K562 (cell line): Measurements from ENCODE around the gene YY1AP1. TPM values are rescaled to one million over a fixed set of nuclear protein-coding genes. Genes with fewer than 3 reads are reported as not detected.

Experiments used
- BRD9 ChIP-seq: fragments of 450-650 bp; IDR thresholded peaks from 2 replicates; pipeline ENCODE4 v1.6.1; 2018; ENCODE audit warnings: low read depth; ENCODE audit not compliant: partially characterized antibody
- HEY1 ChIP-seq: fragments of 250-450 bp; sonication (Bioruptor Pico); IDR thresholded peaks from 2 replicates; pipeline ENCODE4 v1.5.0; 2020; ENCODE audit warnings: mild to moderate bottlenecking, moderate library complexity, borderline replicate concordance
- IFI16 ChIP-seq: fragments of 250-450 bp; sonication (Bioruptor Pico); IDR thresholded peaks from 2 replicates; pipeline ENCODE4 v2.1.2; 2022; ENCODE audit warnings: mild to moderate bottlenecking, inconsistent platforms
- PML ChIP-seq: IDR thresholded peaks from 2 replicates; pipeline ENCODE4 v1.6.1; 2012; ENCODE audit warnings: low read length, inconsistent platforms
- POLR2AphosphoS5 ChIP-seq: IDR thresholded peaks from 2 replicates; pipeline ENCODE4 v1.6.1; 2011; ENCODE audit warnings: mild to moderate bottlenecking, low read depth, low read length, moderate library complexity; ENCODE audit not compliant: control insufficient read depth, insufficient read depth
- PPARD ChIP-seq: fragments of 250-450 bp; sonication (Bioruptor Pico); IDR thresholded peaks from 2 replicates; pipeline ENCODE4 v1.8.0; 2022; ENCODE audit warnings: inconsistent platforms, mild to moderate bottlenecking, moderate library complexity
- RBM25 ChIP-seq: fragments of 200-400 bp; formaldehyde crosslinking; IDR thresholded peaks from 2 replicates; pipeline ENCODE4 v1.6.1; 2018; ENCODE audit warnings: low read length, low read depth, moderate library complexity; ENCODE audit not compliant: severe bottlenecking
- RHOXF2B ChIP-seq: fragments of 250-450 bp; sonication (Bioruptor Pico); conservative IDR thresholded peaks from 2 replicates; pipeline ENCODE4 v1.5.1; 2021
- RUNX1 ChIP-seq: sonication (generic); IDR thresholded peaks from 2 replicates; pipeline ENCODE4 v1.6.1; 2016; ENCODE audit warnings: antibody characterized with exemption, low read depth
- TAF1 ChIP-seq: IDR thresholded peaks from 2 replicates; pipeline ENCODE4 v1.6.1; 2011; ENCODE audit warnings: mild to moderate bottlenecking, low read length, moderate library complexity; ENCODE audit not compliant: insufficient read depth, control insufficient read depth, severe bottlenecking; ENCODE audit errors: extremely low read depth
- ZNF197 ChIP-seq: fragments of 200-800 bp; sonication (Bioruptor generic); IDR thresholded peaks from 2 replicates; pipeline ENCODE4 v1.6.1; 2016; ENCODE audit warnings: low read depth, missing genetic modification characterization, missing compliant biosample characterization
- ZZZ3 ChIP-seq: fragments of 450-650 bp; IDR thresholded peaks from 2 replicates; pipeline ENCODE4 v1.6.1; 2016; ENCODE audit warnings: antibody characterized with exemption, mild to moderate bottlenecking, moderate library complexity
- polyA plus RNA-seq, 8 experiments: library from polyadenylated mRNA; depleted of rRNA in 4 of 8; stranded (reverse) in 5 of 8; unstranded in 3 of 8; fragments of >200 nt; fragmentation: Nextera tagmentation in 2 of 8; fragmentation: Illumina TruSeq in 1 of 8; extraction: Ambion mirVana in 2 of 8; extraction: Trizol in 1 of 8; gene quantifications; 2 replicates each; pipeline versions ENCODE4 v1.2.1 to v1.2.3, GENCODE V29; 2011 to 2014; ENCODE audit warnings: inconsistent platforms in 1 of 8, missing spikeins in 1 of 8
- total RNA-seq, 7 experiments: library from RNA; depleted of rRNA in 6 of 7; stranded (reverse); fragments of >200 nt in 6 of 7; fragmentation: Illumina TruSeq in 2 of 7; extraction: Trizol in 2 of 7; gene quantifications; 2 replicates each; pipeline versions ENCODE4 v1.2.1 to v1.2.3, GENCODE V29; 2011 to 2021; ENCODE audit warnings: low replicate concordance in 1 of 7
- TF ChIP-seq, protein P1 (sequence below), 2 experiments: fragments of 450-650 bp in 1 of 2; sonication (generic) in 1 of 2; formaldehyde crosslinking; conservative IDR thresholded peaks; 2 replicates each; pipeline versions ENCODE4 v1.4.0 to v1.8.1; 2020 to 2022; ENCODE audit warnings: mild to moderate bottlenecking in 1 of 2, missing genetic modification reagents in 1 of 2
- TF ChIP-seq, protein P2 (sequence below), 2 experiments: fragments of 450-650 bp; formaldehyde crosslinking in 1 of 2; IDR thresholded peaks; 2 replicates each; pipeline versions ENCODE4 v1.4.0 to v1.6.1; 2014 to 2020; ENCODE audit warnings: mild to moderate bottlenecking in 2 of 2, borderline replicate concordance in 1 of 2, low read depth in 1 of 2
- TF ChIP-seq, protein P3 (sequence below): sonication (generic); IDR thresholded peaks from 2 replicates; pipeline ENCODE4 v1.6.1; 2016

The YY1AP1 gene
- total and polyA plus RNA-seq, 9 of the 15 experiments (the other 6 are each of a cell fraction or from before 2014, with no cell fraction given) = 18.4 to 90.7 (median 42.9) TPM

DNA sequence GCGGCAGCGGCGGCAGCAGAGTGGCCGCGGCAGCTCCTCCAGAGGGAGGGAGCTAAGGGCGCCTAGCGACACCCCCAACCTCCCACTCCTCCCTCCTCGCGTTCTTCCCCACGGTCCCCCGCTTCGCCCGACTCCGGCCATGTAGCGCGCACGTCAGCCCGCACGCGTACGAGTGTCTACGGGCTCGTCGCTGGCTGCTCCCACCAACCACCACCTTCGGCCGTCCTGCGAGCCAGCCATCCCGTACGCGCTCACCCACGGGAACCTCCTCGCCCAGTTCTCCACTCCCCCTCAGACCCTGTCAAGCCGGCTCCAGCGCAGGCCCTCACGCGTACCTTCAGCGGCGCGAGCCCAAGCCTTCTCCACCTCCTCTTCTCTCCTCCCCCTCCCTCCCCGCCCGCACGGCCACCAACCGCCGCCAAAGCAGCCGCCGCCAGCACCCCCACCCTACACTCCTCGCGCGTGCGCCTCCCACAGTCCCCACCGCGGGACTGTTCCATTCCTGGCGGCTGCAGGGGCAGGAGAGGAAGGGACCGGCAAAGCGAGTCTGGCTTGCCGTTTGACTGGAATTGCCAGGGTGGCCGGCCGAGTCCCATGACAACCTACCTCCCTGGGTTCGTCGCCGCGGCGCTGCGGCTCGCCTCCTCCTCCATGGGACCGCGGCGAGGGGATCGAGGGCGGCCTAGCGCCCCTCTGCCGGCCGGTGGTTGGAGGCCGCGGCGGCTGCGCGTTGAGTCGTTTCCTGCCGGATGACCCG lies at the start of gene YY1AP1 (continued):
- TF ChIP-seq, protein P1, sequence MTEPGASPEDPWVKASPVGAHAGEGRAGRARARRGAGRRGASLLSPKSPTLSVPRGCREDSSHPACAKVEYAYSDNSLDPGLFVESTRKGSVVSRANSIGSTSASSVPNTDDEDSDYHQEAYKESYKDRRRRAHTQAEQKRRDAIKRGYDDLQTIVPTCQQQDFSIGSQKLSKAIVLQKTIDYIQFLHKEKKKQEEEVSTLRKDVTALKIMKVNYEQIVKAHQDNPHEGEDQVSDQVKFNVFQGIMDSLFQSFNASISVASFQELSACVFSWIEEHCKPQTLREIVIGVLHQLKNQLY (CRISPR knock-in tag; conservative IDR thresholded peaks at IDR 0.05) = peak in 1 of 2 experiments; percentile 66; a peak in 1 of 4 replicates
- TF ChIP-seq ZNF197 (CRISPR knock-in tag) = no peak
- TF ChIP-seq, protein P2, sequence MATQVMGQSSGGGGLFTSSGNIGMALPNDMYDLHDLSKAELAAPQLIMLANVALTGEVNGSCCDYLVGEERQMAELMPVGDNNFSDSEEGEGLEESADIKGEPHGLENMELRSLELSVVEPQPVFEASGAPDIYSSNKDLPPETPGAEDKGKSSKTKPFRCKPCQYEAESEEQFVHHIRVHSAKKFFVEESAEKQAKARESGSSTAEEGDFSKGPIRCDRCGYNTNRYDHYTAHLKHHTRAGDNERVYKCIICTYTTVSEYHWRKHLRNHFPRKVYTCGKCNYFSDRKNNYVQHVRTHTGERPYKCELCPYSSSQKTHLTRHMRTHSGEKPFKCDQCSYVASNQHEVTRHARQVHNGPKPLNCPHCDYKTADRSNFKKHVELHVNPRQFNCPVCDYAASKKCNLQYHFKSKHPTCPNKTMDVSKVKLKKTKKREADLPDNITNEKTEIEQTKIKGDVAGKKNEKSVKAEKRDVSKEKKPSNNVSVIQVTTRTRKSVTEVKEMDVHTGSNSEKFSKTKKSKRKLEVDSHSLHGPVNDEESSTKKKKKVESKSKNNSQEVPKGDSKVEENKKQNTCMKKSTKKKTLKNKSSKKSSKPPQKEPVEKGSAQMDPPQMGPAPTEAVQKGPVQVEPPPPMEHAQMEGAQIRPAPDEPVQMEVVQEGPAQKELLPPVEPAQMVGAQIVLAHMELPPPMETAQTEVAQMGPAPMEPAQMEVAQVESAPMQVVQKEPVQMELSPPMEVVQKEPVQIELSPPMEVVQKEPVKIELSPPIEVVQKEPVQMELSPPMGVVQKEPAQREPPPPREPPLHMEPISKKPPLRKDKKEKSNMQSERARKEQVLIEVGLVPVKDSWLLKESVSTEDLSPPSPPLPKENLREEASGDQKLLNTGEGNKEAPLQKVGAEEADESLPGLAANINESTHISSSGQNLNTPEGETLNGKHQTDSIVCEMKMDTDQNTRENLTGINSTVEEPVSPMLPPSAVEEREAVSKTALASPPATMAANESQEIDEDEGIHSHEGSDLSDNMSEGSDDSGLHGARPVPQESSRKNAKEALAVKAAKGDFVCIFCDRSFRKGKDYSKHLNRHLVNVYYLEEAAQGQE (IDR thresholded peaks at IDR 0.05; ENCODE audit: borderline replicate concordance) = no peak
- TF ChIP-seq, protein P2 (CRISPR knock-in tag; IDR thresholded peaks at IDR 0.05; ENCODE audit: low read depth) = 0 out of 2 replicates have a peak, but pooled peaks have one; percentile 13
- TF ChIP-seq RHOXF2B = no peak
- no peak for TF ChIP-seq HEY1
- TF ChIP-seq ZZZ3 = no peak
- TF ChIP-seq TAF1 = peak; percentile 44
- TF ChIP-seq, protein P3, sequence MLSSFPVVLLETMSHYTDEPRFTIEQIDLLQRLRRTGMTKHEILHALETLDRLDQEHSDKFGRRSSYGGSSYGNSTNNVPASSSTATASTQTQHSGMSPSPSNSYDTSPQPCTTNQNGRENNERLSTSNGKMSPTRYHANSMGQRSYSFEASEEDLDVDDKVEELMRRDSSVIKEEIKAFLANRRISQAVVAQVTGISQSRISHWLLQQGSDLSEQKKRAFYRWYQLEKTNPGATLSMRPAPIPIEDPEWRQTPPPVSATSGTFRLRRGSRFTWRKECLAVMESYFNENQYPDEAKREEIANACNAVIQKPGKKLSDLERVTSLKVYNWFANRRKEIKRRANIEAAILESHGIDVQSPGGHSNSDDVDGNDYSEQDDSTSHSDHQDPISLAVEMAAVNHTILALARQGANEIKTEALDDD = no peak
- no peak for TF ChIP-seq RBM25
- no peak for TF ChIP-seq IFI16 (CRISPR knock-in tag)
- TF ChIP-seq BRD9 = peak; percentile 62
- 0 out of 2 replicates have a peak, but pooled peaks have one; percentile 8 for TF ChIP-seq PML
- TF ChIP-seq RUNX1 = 0 out of 2 replicates have a peak, but pooled peaks have one; percentile 43
- no peak; the same call in none of the 2 replicates for TF ChIP-seq POLR2AphosphoS5
- no peak for TF ChIP-seq PPARD
